GM21825 (cell line): ENCODE results near the gene PSTPIP1.

Source experiments
- ATAC-seq: cut with Tn5 transposase; IDR thresholded peaks from one replicate; pipeline ENCODE4 v1.9.1; 2021; ENCODE audit warnings: mild to moderate bottlenecking, moderate library complexity; ENCODE audit not compliant: unreplicated experiment

Gene PSTPIP1

GRCh38 chr15:77029166-77030047 lies 34.5 kb downstream of the PSTPIP1 start:
- no peak for ATAC-seq

- ATAC-seq = no peak
These were observed 35.4 kb downstream of the PSTPIP1 start for GRCh38 chr15:77030048-77030927.

GRCh38 chr15:77030928-77031375 lies 36.0 kb downstream of the PSTPIP1 start:
- ATAC-seq = no peak

GRCh38 chr15:77031376-77032050 lies 36.6 kb downstream of the PSTPIP1 start:
- ATAC-seq = no peak

GRCh38 chr15:77032052-77032646 lies 37.2 kb downstream of the PSTPIP1 start:
- no peak for ATAC-seq

GRCh38 chr15:77032647-77033416 lies 37.9 kb downstream of the PSTPIP1 start:
- no peak for ATAC-seq

GRCh38 chr15:77033417-77033728 lies 38.4 kb downstream of the PSTPIP1 start:
- ATAC-seq = no peak

GRCh38 chr15:77033729-77034671 lies 39.1 kb downstream of the PSTPIP1 start:
- no peak for ATAC-seq

GRCh38 chr15:77034695-77035489 lies 40.0 kb downstream of the PSTPIP1 start:
- no peak for ATAC-seq

GRCh38 chr15:77035584-77035983 lies 40.7 kb downstream of the PSTPIP1 start:
- no peak for ATAC-seq

- ATAC-seq = no peak
These were observed 41.1 kb downstream of the PSTPIP1 start for GRCh38 chr15:77035999-77036471.

GRCh38 chr15:77036537-77037387 lies 41.8 kb downstream of the PSTPIP1 start:
- ATAC-seq = no peak

GRCh38 chr15:77037388-77038209 lies 42.7 kb downstream of the PSTPIP1 start:
- ATAC-seq = no peak

GRCh38 chr15:77038312-77039216 lies 43.6 kb downstream of the PSTPIP1 start:
- no peak for ATAC-seq

GRCh38 chr15:77039217-77039533 lies 44.2 kb downstream of the PSTPIP1 start:
- ATAC-seq = no peak
